Gastroesophageal sphincter (tissue), 3 donors: ENCODE results near the gene LIN28B.

Experiments used
- POLR2AphosphoS5 ChIP-seq: sonication (generic); formaldehyde crosslinking; IDR thresholded peaks from one replicate; pipeline ENCODE4 v1.6.1; 2017; ENCODE audit warnings: antibody characterized with exemption
- TF ChIP-seq, protein P1 (sequence below), 4 experiments: fragments of 200-600 bp in 2 of 4; fragments of 450-650 bp in 2 of 4; sonication (generic) in 1 of 4; IDR thresholded peaks; one replicate each; pipeline ENCODE4 v1.5.1; 2017 to 2019; ENCODE audit warnings: antibody characterized with exemption in 4 of 4, mild to moderate bottlenecking in 2 of 4, moderate library complexity in 2 of 4

DNA sequence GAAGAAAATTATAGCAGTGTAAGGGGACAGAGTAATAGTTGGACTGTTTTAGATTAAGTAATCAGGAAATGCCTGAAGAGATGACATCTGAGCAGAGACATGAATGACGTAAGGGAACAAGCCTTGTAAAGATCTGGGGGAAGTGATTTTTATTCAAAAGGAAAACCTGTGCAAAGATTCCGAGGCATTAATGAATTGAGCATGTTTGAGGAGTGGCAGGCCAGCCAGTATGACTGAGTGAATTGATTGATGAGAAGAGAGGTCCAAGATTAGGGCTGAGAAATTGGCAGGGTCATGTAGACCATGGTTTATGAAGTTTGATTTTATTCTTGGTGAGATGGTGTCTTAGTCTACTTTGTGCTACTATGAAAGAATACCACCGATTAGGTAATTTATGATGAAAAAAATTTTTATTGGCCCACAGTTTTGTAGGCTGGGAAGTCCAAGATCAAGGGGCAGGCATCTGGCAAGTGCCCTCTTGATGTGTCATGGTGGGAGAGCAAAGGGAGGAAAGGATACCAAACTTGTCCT, 95.1 kb downstream of the LIN28B start:
- TF ChIP-seq, protein P1, sequence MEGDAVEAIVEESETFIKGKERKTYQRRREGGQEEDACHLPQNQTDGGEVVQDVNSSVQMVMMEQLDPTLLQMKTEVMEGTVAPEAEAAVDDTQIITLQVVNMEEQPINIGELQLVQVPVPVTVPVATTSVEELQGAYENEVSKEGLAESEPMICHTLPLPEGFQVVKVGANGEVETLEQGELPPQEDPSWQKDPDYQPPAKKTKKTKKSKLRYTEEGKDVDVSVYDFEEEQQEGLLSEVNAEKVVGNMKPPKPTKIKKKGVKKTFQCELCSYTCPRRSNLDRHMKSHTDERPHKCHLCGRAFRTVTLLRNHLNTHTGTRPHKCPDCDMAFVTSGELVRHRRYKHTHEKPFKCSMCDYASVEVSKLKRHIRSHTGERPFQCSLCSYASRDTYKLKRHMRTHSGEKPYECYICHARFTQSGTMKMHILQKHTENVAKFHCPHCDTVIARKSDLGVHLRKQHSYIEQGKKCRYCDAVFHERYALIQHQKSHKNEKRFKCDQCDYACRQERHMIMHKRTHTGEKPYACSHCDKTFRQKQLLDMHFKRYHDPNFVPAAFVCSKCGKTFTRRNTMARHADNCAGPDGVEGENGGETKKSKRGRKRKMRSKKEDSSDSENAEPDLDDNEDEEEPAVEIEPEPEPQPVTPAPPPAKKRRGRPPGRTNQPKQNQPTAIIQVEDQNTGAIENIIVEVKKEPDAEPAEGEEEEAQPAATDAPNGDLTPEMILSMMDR (IDR thresholded peaks at IDR 0.05) = no peak
- no peak for TF ChIP-seq POLR2AphosphoS5
